Measurements from ENCODE around the gene MANEA.

MANEA gene

DNA sequence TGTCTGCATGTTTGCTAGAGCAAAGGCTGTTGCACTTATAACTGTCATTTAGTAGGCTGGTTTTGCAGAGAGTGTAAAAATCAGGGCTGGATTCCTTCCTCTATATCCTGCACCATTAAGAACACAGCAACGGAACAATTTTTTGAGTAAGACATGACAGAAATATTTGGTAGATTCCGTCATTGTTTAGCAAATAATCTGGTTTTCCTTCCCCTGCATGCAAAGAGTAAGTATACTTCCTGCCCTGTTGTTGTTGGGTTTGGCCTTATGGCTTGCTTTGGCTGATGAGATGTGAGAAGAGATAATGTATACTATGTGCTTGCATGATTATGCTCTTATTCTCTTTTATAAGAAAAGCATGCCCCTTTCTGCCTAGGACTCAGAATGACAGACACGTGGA is 23.8 kb downstream of the MANEA start:
- no peaks in the 10 kb centered on the region for H3K27me3 ChIP-seq (ENCODE audit: low read depth)
- in situ Hi-C loops (cut with MboI; ENCODE audit: low sequenced_read_pairs): no loop called here
- no peak for DNase-seq (ENCODE audit: low spot score in 2 of 2)
- H3K36me3 ChIP-seq (replicated peaks): no peaks in the 10 kb centered on the region
- no peak overlapping the region for H3K4me3 ChIP-seq
- H3K9me3 ChIP-seq: no peaks in the 10 kb centered on the region
- no peaks in the 10 kb centered on the region for H3K4me1 ChIP-seq

DNA sequence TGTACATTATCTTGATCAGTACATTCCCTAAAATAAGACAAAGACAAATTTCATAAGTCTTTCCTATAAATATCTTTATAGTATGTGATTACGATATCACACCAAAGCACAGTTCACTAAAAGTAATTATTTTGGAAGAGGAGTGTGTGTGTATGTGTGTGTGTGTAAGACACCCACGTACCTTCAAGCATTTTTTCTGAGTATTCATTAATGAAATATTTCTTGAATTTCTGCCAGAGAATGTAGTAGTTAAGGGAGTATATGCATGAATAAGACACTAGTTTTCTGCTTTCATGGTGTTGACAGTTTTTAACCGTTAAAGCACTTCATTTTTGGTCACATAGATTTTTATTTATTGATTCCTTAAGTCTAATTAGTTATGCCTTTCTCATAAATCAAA is 36.8 kb downstream of the MANEA start:
- H3K27me3 ChIP-seq (ENCODE audit: low read depth): no peaks in the 10 kb centered on the region
- no peaks in the 10 kb centered on the region for H3K36me3 ChIP-seq (replicated peaks)
- no peak overlapping the region for H3K4me3 ChIP-seq
- H3K4me1 ChIP-seq: no peaks in the 10 kb centered on the region
- in situ Hi-C loops (cut with MboI; ENCODE audit: low sequenced_read_pairs): no loop called here
- DNase-seq (ENCODE audit: low spot score in 2 of 2): no peak
- H3K9me3 ChIP-seq: no peaks in the 10 kb centered on the region

DNA sequence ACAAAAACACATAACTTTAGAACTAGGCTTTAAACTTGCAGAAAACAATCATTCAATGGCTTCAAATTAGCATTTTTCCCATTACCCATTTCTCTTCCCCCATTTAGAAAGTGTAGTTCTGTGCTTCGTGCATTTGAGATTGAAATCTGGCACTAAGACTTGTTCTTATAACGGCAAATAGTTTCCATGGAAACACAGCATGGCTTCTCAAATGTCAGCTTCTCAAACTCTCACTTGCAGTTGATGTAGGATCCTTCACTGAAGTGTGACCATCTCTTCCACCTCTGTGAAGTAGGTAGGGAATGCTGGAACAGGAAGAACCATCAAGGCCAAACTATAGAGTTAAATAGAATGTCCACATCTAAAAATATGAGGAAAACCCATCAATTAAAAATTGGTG is 52.2 kb downstream of the MANEA start:
- in situ Hi-C loops (cut with MboI; ENCODE audit: low sequenced_read_pairs): no loop called here
- H3K27me3 ChIP-seq (ENCODE audit: low read depth): no peaks in the 10 kb centered on the region
- no peaks in the 10 kb centered on the region for H3K36me3 ChIP-seq (replicated peaks)
- no peak overlapping the region for H3K4me3 ChIP-seq
- no peaks in the 10 kb centered on the region for H3K9me3 ChIP-seq
- H3K4me1 ChIP-seq: no peaks in the 10 kb centered on the region
- no peak for DNase-seq (ENCODE audit: low spot score in 2 of 2)

DNA sequence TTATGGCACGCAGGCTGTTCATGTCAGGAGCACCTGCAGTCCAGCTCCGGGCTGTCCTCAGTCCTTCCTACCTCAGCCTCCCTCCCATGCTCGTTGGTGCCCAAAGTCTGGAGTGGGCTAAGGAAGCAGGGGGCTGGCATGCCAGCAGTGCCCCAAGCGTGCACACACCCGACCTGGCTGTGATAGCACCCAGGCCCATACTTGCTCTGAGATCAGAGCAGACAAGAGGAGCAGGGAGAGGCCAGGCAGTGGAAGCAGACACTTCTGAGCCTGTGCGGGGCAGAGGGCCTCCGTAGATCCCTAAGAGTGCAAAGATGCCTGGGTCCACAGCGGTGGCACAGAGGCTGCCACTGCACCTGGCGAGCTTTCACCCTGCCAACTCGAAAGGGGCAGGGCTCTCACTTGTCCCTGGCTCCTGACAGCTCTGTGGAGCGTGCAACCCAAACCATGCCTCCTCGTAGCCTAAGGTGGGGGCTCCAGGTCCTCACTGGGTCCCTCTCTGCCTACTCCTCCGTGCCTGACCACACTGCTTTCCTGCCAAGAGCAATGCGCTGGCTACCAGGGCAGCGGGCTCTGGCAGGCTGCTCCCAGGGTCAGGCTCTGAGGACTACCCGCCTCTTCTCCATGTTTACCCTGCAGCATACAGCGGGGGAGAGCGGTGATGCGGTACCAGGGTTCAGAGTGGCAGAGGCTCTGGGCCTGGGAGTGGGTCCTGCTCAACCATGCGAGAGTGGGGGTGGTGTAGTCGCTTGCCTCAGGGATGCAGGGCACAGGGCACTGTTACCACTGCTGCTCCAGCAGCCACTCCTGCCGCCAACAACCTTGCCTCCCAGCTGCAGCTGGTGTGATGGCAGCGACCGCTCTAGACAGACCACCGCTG is 59.5 kb downstream of the MANEA start:
- no peak for DNase-seq (ENCODE audit: low spot score in 2 of 2)
- no peaks in the 10 kb centered on the region for H3K27me3 ChIP-seq (ENCODE audit: low read depth)
- no peaks in the 10 kb centered on the region for H3K9me3 ChIP-seq
- H3K4me1 ChIP-seq: no peaks in the 10 kb centered on the region
- in situ Hi-C loops (cut with MboI; ENCODE audit: low sequenced_read_pairs): no loop called here
- no peaks in the 10 kb centered on the region for H3K36me3 ChIP-seq (replicated peaks)
- H3K4me3 ChIP-seq: no peak overlapping the region

DNA sequence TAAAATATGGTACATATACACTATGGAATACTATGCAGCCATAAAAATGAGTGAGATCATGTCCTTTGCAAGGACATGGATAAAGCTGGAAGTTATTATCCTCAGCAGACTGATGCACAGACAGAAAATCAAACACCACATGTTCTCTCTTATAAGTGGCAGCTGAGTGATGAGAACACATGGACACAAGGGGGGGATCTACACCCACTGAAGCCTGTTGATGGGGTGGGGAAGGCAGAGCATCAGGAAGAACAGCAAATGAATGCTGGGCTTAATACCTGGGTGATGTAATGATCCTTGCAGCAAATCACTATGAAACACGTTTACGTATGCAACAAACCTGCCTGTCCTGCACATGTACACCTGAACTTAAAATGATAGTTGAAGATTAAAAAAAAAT is 71.3 kb downstream of the MANEA start:
- DNase-seq (ENCODE audit: low spot score in 2 of 2): no peak
- H3K27me3 ChIP-seq (ENCODE audit: low read depth): no peaks in the 10 kb centered on the region
- no peaks in the 10 kb centered on the region for H3K4me1 ChIP-seq
- in situ Hi-C loops (cut with MboI; ENCODE audit: low sequenced_read_pairs): no loop called here
- no peak overlapping the region for H3K4me3 ChIP-seq
- H3K9me3 ChIP-seq: no peaks in the 10 kb centered on the region
- no peaks in the 10 kb centered on the region for H3K36me3 ChIP-seq (replicated peaks)

DNA sequence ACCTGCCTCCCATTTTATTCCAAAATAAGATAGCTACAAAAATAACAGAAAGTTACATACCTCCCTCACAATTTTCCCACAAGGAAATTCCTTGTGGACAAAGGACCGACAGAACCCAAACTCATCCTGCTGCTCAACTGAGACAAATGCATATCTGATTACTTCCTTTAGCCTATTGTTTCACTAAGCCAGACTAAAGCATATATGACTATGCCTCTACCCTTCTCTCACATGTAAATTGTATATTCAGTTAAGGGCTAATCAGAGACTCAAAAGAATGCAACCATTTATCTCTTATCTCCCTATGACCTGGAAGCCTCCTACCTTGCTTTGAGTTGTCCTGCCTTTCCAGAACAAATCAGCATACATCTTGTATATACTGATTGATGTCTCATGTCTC is 72.1 kb downstream of the MANEA start:
- in situ Hi-C loops (cut with MboI; ENCODE audit: low sequenced_read_pairs): no loop called here
- Histone ChIP-seq H3K36me3 (replicated peaks) (no peaks in the 10 kb centered on the region), H3K27me3 (ENCODE audit: low read depth) (no peaks in the 10 kb centered on the region), H3K4me1 (no peaks in the 10 kb centered on the region), H3K9me3 (no peaks in the 10 kb centered on the region), H3K4me3 (no peak overlapping the region)
- no peak for DNase-seq (ENCODE audit: low spot score in 2 of 2)

DNA sequence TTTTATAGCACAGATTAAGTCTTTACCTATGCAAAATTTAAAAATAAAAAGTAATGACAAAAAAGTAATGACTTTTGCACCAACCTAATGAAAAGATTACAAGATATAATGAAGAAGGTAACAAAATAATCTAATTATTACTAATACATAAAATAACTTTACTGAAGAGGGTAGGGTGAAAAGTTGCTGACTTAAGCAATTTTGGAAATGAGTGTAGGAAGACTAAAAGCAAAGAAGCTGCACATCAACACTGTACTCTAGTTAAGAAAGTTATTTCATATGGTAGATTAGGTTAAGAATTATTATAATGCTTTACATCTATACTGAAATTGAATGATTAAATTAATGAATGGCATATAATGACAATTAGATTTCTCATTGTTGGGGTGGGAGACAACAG is 76.8 kb downstream of the MANEA start:
- in situ Hi-C loops (cut with MboI; ENCODE audit: low sequenced_read_pairs): no loop called here
- H3K4me1 ChIP-seq: no peaks in the 10 kb centered on the region

DNA sequence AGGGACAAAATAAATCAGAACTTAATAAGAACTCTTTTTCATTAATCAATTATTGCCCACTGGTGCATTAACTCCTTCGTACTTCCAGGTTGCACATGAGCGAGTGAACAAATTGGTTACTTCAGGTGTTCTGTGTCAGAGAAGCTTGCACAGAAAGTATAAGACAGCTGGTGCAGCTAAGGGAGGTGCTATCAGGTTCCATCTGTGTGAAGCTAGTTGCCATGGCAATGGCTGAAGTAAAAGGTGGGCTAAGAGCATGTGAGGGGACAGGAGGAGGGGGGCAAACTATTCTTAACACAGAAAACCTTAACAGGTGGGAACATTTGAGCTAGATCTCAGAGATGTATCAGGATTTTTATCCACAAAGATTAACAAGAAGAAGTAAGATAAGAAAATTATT is 81.6 kb downstream of the MANEA start:
- no peaks in the 10 kb centered on the region for H3K9me3 ChIP-seq
- H3K27me3 ChIP-seq (ENCODE audit: low read depth): no peaks in the 10 kb centered on the region
- no peaks in the 10 kb centered on the region for H3K36me3 ChIP-seq (replicated peaks)
- DNase-seq (ENCODE audit: low spot score in 2 of 2): no peak
- H3K4me3 ChIP-seq: no peak overlapping the region
- in situ Hi-C loops (cut with MboI; ENCODE audit: low sequenced_read_pairs): no loop called here
- H3K4me1 ChIP-seq: no peaks in the 10 kb centered on the region

More for the DNA sequence above, 76.8 kb downstream of the MANEA start:
- Histone ChIP-seq H3K36me3 (replicated peaks) (no peaks in the 10 kb centered on the region), H3K9me3 (no peaks in the 10 kb centered on the region), H3K4me3 (no peak overlapping the region), H3K27me3 (ENCODE audit: low read depth) (no peaks in the 10 kb centered on the region)
- no peak for DNase-seq (ENCODE audit: low spot score in 2 of 2)

All from HAP-1 (cell line).